ENCODE results near the gene TRIM63. TPM values are rescaled to one million over a fixed set of nuclear protein-coding genes. Genes with fewer than 3 reads are reported as not detected.

Gene TRIM63
- total and polyA plus RNA-seq, 2 of the 13 experiments (the other 11 are each of a cell fraction or from before 2014, with no cell fraction given): not detected

DNA sequence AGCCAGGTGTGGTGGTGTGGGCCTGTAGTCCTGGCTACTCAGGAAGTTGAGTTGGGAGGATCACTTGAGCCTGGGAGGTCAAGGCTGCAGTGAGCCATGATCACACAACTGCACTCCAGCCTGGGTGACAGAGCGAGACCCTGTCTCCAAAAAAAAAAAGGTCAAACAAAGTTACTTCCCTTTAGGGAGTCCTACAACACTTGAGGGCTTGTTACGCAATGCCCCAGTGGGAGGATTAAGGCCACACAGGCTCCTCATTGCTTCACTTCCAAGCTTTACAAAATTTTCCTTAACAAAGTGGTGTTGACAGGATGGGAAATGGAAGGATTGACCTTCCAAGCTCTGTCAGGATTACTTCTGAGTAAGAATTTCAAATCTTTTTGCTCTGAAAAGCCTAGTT, 52.1 kb downstream of the TRIM63 start:
- Histone ChIP-seq H3K4me3 (replicated peaks in 1 of 3; ENCODE audit: insufficient read depth in 1 of 3, low read depth in 2 of 3, low read length in 3 of 3) (no peak overlapping the region), H3K27me3 (ENCODE audit: control insufficient read depth in 1 of 2, insufficient read depth in 2 of 2, low read length in 2 of 2) (peaks cover 8 to 10% of the 10 kb centered on the region in 2 experiments; a peak in 4 of 5 replicates), H2AFZ (ENCODE audit: low read length) (no peak overlapping the region), H3K36me3 (replicated peaks in 1 of 2; ENCODE audit: control insufficient read depth in 1 of 2, insufficient read depth in 2 of 2, low read length in 2 of 2) (no peaks in the 10 kb centered on the region), H3K9ac (ENCODE audit: insufficient read depth, low read depth, low read length) (no peak overlapping the region), H4K20me1 (ENCODE audit: insufficient read depth, low read length) (no peaks in the 10 kb centered on the region), H3K27ac (ENCODE audit: extremely low read length, insufficient read depth, low read length) (no peak overlapping the region), H3K4me2 (ENCODE audit: low read depth, low read length) (no peak overlapping the region), H3K9me3 (ENCODE audit: low read length) (no peaks in the 10 kb centered on the region), H3K79me2 (ENCODE audit: insufficient read depth, low read length) (no peaks in the 10 kb centered on the region), H3K4me1 (ENCODE audit: insufficient read depth, low read length) (peaks cover 64% of the 10 kb centered on the region)
- FAIRE-seq (no peak), DNase-seq (ENCODE audit: low spot score) (peak; percentile 28), ATAC-seq (no peak)
- no TSS peak for BruUV-seq (replicated peaks)
- in situ Hi-C loops (cut with HindIII; ENCODE audit: extremely low pct_ligation_motif_present, low pct_unique_long_range_greater_than_20kb) (no loop called here), intact Hi-C loops (cut with micrococcal nuclease; ENCODE audit: unreplicated experiment) (no loop called here)
- ChIA-PET CTCF (ENCODE audit: low intra/inter-chr PET ratio, low total read pairs) (no interaction called here), POLR2A (no interaction called here)
- 27% methylated on average over 2 of the region's 2 CpGs for WGBS (ENCODE audit: low lambda C conversion rate)
- peak; percentile 30; the same call in 1 of the 2 replicates for TF ChIP-seq NCOA2 (CRISPR knock-in tag; IDR thresholded peaks at IDR 0.05)
- TF ChIP-seq, protein P1, sequence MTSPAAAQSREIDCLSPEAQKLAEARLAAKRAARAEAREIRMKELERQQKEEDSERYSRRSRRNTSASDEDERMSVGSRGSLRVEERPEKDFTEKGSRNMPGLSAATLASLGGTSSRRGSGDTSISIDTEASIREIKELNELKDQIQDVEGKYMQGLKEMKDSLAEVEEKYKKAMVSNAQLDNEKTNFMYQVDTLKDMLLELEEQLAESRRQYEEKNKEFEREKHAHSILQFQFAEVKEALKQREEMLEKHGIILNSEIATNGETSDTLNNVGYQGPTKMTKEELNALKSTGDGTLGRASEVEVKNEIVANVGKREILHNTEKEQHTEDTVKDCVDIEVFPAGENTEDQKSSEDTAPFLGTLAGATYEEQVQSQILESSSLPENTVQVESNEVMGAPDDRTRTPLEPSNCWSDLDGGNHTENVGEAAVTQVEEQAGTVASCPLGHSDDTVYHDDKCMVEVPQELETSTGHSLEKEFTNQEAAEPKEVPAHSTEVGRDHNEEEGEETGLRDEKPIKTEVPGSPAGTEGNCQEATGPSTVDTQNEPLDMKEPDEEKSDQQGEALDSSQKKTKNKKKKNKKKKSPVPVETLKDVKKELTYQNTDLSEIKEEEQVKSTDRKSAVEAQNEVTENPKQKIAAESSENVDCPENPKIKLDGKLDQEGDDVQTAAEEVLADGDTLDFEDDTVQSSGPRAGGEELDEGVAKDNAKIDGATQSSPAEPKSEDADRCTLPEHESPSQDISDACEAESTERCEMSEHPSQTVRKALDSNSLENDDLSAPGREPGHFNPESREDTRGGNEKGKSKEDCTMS (CRISPR knock-in tag; conservative IDR thresholded peaks at IDR 0.05): no peak
- no peak for TF ChIP-seq RNF2 (conservative IDR thresholded peaks at IDR 0.05; ENCODE audit: low read depth)
- TF ChIP-seq FOSL1 (CRISPR knock-in tag; IDR thresholded peaks at IDR 0.05; ENCODE audit: borderline replicate concordance): no peak
- no peak for TF ChIP-seq SMC3 (IDR thresholded peaks at IDR 0.05; ENCODE audit: low read length)
- no peak for TF ChIP-seq ZC3H13 (CRISPR knock-in tag; IDR thresholded peaks at IDR 0.05)
- 0 out of 4 replicates have a peak, but pooled peaks of 1 of the 2 experiments have one; percentile 24 for TF ChIP-seq EP300 (IDR thresholded peaks at IDR 0.05; ENCODE audit: low read depth in 2 of 2, low read length in 2 of 2)
- TF ChIP-seq EP300 (CRISPR knock-in tag; IDR thresholded peaks at IDR 0.05; ENCODE audit: borderline replicate concordance): no peak
- no peak for TF ChIP-seq TEAD2 (CRISPR knock-in tag; IDR thresholded peaks at IDR 0.05)
- no peak for TF ChIP-seq THYN1 (CRISPR knock-in tag; IDR thresholded peaks at IDR 0.05; ENCODE audit: borderline replicate concordance, low read depth)
- no peak for TF ChIP-seq REL (CRISPR knock-in tag; conservative IDR thresholded peaks at IDR 0.05)
- no peak for TF ChIP-seq SOX13 (IDR thresholded peaks at IDR 0.05)
- TF ChIP-seq SOX13 (CRISPR knock-in tag; conservative IDR thresholded peaks at IDR 0.05 in 1 of 2, IDR thresholded peaks at IDR 0.05 in 1 of 2): peak in 1 of 2 experiments; percentile 34; a peak in 1 of 4 replicates
- no peak for TF ChIP-seq NFE2L2 (IDR thresholded peaks at IDR 0.05; ENCODE audit: low read length)
- TF ChIP-seq, protein P2, sequence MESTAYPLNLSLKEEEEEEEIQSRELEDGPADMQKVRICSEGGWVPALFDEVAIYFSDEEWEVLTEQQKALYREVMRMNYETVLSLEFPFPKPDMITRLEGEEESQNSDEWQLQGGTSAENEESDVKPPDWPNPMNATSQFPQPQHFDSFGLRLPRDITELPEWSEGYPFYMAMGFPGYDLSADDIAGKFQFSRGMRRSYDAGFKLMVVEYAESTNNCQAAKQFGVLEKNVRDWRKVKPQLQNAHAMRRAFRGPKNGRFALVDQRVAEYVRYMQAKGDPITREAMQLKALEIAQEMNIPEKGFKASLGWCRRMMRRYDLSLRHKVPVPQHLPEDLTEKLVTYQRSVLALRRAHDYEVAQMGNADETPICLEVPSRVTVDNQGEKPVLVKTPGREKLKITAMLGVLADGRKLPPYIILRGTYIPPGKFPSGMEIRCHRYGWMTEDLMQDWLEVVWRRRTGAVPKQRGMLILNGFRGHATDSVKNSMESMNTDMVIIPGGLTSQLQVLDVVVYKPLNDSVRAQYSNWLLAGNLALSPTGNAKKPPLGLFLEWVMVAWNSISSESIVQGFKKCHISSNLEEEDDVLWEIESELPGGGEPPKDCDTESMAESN (CRISPR knock-in tag; conservative IDR thresholded peaks at IDR 0.05): no peak
- TF ChIP-seq ZNF263 (CRISPR knock-in tag; IDR thresholded peaks at IDR 0.05): 0 out of 2 replicates have a peak, but pooled peaks have one; percentile 44
- TF ChIP-seq ZNF207 (IDR thresholded peaks at IDR 0.05; ENCODE audit: borderline replicate concordance): no peak
- TF ChIP-seq SRSF4 (IDR thresholded peaks at IDR 0.05; ENCODE audit: low read depth, low read length, poor library complexity, severe bottlenecking): no peak
- TF ChIP-seq NR1H2 (CRISPR knock-in tag; IDR thresholded peaks at IDR 0.05; ENCODE audit: borderline replicate concordance, low read depth): no peak
- no peak for TF ChIP-seq ZNF446 (CRISPR knock-in tag; IDR thresholded peaks at IDR 0.05)
- no peak for TF ChIP-seq ETV5 (CRISPR knock-in tag; IDR thresholded peaks at IDR 0.05; ENCODE audit: borderline replicate concordance)
- TF ChIP-seq HDAC2 (CRISPR knock-in tag; IDR thresholded peaks at IDR 0.05): 0 out of 2 replicates have a peak, but pooled peaks have one; percentile 35
- TF ChIP-seq ARHGAP35 (CRISPR knock-in tag; IDR thresholded peaks at IDR 0.05; ENCODE audit: borderline replicate concordance): no peak
- no peak for TF ChIP-seq MEIS1 (CRISPR knock-in tag; IDR thresholded peaks at IDR 0.05; ENCODE audit: borderline replicate concordance)
